NOMO-1 treated with dmso at 0.1 percent for 144 hours (cell line): ENCODE results near the gene GSE1.

ENCODE experiments used
- DNase-seq: peaks from one replicate; lab custom pipeline; 2025; ENCODE audit not compliant: unreplicated experiment; lab: John Stamatoyannopoulos, UW

The GSE1 gene

DNA sequence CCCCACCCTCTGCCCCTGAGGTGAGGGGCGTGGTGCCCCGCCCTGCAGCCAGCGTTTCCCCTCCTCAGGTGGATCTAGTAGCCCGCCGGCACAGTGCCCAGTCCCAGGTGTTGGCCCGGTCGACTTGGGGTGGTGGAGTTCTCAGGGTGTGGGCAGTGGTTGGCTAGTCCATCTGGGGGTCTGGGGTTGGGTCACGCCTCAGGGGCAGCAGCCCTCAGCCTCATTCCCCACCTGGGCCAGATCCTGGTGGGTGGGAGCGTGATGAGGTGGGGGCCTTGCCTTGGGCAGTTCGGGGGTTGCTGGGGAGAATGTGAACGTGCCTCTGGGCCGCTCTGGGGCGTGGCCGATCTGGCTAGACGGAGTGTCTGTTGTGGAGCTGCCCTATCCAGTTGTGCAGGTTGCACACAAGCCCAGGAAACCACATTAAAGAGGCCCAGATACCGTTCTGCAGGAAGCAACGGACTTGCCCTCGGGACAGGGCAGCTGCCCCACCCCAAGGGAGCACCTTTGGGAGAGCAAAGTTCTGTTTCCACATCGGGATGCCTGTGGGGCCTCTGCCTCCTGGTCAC lies 32.0 kb downstream of the GSE1 start:
- no peak for DNase-seq

DNA sequence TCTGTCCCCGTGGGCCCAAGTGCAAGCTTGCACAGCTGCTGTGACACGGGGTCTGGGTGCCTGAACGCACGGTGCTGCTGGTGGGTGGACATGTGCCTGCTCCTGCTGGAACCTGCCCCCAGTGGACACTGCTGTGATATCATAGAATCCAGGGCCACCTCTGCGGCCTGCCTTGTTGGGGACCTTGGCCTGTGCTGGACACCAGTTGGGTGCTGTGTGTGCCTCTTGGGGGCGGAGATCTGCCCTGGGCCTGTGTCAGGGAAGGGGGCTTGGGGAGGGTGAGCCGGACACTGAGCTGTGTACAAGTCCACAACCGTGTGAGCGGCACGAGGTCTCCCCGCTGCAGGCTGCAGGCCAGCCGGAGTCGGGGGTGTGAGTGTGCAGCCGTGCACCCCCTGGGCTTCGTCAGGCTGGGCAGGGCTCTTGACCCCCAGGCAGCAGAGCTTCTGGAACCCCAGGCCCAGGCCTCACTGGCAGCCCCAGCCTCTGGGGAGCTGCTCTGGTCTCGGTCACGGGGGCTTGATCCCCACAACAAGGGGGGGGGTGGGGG lies 33.3 kb downstream of the GSE1 start:
- no peak for DNase-seq

DNA sequence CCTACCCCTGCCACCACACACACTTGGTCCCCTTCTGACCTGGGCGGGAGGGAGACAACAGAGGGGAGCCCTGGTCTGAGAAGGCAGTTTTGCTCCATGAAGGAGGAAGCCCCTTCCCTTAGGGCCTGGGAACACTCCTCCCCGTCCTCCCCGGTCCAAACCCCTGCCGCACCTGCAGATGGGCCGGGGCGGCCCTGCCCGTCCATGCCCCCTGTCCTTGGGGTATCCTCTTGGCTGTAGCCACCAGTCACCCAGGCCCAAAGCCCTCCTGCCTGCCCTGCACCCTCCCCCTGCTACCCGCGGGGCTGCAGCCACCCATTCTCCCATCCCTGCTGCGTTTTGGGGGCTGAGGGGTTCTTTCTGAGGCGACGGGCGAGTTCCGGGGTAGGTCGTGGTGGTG lies 33.9 kb downstream of the GSE1 start:
- DNase-seq, result no peak

DNA sequence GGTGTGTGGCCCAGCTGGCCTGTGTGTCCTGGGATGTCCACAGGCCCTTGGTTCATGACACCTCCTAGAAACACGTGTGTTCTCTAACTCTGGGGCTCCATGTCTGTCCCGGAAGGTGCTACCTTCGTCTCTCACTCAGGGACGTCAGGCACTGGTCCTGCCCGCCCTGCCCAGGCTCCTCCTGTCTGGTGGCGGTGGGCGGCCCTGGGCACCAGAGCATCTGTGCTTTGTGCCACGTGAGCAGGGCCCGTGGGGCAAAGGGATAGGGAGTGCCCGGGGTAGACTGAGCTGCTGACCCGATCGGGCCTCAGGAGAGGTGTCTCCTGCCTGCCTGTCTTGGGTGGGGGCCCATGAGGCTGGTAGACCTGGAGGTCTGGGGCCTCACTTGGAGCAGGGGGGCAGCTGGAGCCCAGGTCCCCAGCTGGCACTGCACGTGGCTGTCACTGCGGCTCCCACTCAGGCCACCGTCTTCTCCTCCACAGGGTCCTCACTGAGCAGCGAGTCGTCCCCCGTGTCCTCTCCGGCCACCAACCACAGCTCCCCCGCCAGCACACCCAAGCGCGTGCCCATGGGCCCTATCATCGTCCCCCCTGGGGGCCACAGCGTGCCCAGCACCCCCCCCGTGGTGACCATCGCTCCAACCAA lies 35.1 kb downstream of the GSE1 start:
- no peak for DNase-seq

DNA sequence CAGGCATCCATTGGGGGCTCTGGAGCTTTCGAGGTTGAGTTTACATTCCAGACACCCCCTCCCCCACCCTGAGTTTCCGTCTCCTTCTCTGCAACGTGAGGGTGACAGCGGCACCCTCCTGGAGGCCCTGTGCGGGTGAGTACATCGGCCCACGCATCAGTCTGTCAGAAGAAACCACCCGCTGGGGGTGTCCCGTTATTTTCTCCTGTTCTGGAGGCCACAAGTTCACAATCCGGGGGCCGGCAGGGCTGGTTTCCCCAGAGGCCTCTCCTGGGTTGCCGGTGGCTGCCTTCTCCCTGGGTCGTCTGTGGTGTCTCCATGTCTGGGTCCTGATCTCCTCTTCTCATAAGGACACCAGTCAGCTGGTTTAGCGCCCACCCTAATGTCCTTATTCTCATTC lies 35.7 kb downstream of the GSE1 start:
- no peak for DNase-seq

DNA sequence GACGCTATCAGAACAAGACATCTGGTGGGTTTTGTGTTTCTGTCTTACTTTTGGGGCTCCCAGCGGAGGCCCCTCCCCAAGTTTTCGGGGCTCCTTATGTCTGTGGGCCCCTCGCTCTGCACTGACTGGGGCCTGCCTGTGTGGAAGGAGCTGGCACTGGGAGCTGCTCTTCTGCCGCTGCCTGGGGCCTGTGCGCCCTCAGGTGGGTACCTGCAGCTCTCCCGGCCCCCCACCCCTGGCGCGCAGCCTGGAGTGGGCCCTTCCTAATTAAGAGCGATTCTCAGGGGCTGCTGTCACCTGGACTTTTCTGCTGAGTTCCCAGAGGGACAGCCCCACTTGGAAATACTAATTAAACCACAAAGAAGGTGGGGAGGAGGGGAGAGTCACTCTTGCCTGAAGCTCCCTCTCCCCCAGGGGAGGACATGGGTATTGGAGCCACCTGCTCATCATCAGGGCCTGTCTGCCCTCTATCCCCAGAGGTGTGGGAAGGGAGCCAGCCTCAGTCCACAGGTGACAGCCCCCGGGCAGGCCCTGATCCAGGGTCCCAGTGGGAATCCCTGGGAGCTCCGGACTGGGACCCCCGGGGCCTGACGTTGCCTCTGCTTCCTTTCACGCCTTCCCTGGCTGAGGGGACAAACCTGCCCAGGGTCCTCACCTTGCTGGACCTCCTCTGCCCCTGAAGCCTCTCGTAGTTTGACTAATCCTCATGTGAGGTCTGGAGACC lies 36.5 kb downstream of the GSE1 start:
- DNase-seq, result no peak

DNA sequence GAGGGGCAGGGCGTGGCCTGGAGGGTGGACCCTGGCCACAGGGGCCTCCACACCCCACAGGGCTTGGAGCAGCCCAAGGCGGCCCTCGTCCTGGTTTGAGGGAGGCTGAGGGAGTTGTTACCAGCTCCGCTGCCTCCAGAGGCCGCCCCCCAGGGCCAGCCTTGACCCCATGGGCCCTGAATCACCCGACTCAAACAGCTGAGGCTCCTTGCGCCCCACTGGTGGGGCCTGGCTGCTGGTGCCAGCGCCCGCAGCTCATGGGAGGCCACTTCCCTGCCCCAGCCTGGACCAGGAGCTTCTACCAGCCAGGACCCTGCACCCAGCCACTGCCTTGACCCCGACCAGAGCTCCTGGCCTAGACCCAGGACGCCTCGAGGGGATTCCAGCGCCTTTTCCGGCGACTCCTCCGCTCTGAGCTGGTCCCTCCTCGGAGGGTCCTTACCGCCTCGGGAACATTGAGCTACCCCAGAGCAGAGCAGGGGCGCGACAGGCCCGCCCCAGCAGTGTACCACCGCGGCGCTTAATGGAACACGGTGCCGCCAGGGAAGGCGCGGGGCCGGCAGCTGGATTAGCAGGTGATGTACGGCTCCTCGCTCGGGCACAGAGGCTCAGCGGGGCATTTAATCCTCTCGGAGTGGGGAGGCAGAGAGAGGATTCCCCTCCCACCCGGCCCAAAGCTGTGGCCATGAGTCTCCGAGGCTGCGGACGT lies 37.2 kb downstream of the GSE1 start:
- no peak for DNase-seq

DNA sequence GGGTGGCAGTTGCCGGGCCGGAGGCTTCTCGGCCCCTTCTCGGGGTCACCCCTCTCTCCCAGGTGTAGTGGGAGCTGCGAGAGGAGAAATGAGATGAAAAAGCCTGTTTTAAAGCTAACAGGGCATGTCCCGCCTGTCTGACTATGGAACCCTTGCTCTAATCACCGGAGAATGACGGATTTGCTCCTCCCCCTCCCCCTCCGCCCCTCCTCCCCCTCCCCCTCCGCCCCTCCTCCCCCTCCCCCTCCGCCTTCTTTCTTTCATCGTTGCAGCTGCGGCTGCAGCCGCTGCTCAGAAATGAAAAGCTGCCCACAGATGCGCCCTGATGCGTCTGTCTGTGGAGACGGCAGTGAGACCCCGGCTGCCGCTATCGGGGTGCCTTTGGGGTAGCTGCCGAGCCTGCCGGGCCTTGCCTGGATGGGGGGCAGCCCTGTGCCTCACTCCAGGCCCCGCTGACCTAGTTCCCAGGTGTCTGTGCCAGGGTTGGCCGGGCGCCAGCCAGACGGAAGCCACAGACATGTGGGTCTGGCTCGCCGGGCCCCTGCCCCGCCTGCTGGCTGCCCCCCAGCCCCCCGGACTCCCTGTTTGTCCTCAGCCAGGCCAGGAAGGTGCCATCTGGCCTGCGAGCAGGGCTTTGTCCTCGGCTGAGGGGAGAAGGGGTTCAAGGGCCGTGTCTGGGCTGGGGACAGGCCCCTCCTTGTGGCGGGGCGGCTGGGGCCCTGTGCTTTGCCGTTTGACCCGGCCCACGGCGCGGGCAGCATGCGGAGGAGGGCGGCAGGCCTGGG lies 37.9 kb downstream of the GSE1 start:
- DNase-seq, result no peak

DNA sequence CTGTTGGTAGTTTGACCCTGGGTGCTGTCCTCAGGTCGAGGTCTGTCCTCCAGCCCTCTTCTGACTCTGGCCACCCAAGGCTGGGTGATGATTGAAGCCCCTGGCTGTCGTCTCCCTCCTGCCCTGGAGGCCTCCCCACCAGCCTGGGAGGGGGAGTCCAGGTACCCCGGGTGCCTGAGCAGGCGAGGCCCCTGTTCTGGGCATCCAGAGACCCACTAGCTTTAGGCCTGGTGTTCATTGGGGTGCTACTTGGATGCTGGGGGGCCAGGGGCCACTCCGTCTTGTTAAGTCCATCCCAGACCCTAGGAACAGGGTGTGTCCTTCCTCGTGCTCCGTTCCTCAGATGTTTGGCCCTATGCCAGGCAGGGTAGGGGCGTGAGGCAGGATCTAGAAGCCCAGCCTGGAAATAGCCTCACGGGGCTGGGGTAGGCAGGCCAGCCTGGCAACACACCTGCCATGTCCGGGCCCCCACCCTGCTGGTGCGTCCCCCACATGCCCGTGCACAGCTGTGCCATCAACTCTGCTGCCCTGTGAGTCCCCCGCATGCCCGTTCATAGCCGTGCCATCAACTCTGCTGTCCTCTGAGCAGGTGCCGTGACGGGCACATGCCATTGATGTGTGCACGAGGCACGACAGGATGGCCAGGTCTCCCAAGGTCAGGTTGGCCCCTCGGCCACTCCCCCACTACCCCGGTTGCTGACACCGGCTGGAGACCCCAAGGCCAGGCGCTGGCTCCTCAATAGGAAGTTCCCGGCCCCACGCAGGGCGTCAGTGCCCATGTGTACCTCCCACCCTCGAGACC lies 38.7 kb downstream of the GSE1 start:
- no peak for DNase-seq

DNA sequence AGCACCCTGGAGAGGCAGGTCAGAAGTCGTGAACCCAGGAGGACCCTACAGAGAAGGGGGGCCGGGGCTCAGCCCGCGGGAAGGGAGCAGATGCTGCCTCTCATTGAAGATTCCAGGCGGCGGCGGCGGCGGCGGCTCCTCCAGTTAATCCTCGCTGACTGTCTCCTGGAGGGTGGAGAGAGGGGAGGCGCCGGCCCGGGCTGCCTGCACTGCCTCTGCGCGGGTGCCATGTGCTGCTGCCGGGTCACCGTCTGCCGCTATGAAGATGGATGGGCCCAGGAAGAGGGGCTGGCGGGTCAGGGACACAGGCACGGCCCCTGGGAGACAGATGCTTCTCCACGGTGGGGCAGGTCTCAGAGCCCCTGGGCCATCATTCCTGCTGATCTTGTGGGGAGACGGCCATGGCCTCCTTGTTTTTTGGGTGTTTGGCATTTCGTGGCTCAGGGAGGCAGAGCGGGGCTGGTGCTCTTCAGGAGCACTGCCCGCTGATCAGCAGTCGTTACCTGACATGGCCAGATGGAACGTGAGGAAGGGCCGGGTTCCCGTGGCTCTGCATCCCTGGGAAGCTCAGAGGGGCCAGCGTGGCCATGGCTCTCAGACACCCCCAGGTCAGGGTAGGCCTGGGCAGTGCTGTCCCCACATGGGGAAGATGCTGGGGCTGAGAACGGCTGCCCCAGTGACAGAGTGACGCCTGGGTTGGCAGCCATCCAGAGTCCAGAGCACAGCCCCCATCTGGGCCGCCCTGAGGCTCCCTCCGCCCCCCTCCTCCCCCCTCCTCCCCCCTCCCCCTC lies 39.5 kb downstream of the GSE1 start:
- DNase-seq, result no peak

DNA sequence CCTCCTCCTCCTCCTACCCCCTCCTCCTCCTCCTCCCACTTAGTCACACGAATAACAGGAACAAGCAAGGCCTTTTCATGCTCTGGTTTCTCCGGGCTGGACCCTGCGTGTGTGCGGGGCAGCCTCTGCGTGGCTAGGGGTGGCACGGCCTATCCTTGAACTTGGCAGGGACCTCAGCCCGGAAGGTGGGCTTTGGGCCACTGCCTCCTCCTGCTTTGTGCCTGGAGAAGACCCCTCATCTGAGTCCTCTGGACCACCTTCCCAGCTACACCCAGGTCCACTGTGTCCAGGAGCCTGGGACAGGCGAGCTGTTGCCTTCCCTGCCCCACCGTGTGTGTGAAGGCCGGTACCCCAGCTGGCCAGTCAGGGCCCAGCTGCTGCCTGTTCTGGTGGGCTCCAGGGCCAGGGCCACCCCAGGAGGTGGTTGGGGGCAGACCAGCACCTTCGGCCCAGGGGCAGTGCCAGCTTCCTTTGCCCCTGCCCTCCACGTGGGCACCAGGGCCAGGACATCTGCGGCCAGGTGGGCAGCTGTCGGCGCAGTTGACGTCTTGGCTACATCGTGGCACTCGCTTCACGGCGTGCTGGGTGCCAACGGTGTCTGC lies 40.3 kb downstream of the GSE1 start:
- DNase-seq, result no peak

DNA sequence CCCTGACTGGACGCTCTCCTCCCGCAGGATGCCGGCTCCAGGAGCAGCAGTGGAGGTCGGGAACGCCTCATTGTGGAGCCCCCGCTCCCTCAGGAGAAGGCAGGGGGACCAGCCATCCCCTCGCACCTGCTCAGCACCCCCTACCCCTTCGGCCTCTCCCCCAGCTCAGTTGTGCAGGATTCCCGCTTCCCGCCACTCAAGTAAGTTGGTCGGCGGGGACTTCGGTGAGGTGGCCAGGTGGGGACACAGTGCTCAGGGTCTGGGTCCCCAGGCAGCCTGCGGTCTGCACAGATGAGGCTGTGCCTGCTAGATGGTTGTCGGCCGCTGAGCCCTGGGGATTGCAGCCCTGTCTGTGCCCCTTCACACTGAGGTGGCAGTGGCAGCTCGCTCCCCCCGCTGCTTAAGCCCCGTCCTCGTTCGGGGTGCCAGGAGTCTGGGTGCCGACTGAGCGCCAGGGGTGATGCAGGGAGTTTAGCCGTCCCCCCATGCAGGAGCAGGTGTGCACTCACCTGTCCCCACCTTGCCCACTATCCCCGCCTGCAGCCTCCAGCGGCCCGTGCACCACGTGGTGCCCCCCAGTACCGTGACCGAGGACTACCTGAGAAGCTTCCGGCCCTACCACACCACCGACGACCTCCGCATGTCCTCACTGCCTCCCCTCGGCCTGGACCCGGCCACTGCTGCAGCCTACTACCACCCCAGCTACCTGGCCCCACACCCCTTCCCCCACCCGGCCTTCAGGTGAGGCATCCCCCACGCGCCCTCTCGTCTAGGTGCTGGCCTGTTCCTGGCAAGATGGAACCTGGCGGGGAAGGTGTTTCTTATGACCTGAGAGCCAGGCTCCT lies 41.4 kb downstream of the GSE1 start:
- DNase-seq, result no peak

DNA sequence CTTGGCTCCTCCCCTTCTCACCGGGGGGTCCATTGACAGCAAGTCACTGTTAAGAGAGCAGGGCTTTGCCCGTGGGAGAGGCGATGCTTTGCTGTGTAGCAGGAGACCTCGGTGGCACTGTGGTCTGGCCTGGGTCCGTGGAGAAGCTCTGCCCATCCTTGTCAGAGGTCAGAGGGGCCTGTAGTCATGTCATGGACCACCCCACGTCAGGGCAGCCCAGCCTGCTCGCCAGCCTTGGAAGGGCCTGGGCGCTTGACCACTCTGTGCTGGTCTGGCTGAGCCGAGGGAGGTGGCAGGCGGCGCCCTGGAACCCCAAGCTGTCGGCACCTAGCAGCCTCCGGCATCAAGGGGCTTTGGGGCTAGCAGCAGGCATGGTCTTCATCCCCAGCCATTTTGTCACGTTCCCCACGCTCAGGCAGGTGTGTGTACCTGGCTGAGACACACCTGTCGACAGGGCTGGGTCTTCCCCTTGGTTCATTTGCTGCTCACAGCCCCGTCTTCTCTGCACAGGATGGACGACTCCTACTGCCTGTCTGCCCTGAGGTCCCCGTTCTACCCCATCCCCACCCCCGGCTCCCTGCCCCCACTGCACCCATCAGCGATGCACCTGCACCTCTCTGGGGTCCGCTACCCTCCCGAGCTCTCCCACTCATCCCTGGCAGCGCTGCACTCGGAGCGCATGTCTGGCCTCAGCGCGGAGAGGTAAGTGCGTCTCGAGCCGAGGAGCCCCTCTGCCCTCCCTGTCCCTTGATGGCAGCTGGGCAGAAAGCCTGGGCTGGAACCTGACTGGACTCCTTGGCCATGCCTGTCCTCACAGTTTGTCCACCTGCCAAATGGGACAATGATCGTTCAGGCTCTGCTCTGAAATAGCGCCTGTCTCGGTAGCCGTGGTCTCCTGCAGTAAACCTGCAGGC lies 42.4 kb downstream of the GSE1 start:
- DNase-seq, result no peak

DNA sequence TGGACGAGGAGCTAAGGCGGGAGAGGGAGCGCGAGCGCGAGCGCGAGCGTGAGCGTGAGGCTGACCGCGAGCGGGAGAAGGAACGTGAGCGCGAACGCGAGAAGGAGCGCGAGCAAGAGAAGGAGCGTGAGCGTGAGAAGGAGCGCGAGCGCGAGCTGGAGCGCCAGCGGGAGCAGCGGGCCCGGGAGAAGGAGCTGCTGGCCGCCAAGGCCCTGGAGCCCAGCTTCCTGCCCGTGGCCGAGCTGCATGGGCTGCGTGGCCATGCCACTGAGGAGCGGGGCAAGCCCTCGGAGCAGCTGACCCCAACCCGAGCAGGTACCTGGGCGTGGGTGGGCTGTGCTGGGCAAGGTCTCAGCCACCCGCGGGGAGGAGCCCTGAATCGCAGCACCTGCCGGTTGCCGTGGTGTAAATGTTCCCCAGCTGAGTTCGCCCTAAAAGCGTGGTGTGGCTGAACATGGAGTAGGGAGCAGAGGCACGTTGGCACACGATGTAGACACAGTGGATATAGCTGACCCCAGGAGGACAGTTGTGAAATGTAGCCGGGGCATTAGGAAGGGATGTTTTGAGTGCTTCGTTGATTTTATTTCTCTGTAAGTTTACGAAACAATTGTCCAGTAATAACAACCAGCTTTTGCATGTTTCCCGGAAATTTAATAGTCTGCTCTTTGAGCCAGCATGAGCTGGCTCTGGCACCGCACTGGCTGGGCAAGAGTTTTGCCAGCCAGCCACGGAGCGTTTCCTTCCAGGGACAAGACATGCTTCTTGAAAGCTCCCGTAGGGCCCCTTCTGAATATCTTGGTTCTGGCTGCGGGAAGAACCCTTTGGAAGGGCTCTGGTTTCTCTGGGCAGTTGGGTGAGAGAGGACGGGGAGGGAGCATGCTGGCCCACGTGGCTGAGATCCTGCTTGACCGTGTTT lies 43.5 kb downstream of the GSE1 start:
- no peak for DNase-seq

DNA sequence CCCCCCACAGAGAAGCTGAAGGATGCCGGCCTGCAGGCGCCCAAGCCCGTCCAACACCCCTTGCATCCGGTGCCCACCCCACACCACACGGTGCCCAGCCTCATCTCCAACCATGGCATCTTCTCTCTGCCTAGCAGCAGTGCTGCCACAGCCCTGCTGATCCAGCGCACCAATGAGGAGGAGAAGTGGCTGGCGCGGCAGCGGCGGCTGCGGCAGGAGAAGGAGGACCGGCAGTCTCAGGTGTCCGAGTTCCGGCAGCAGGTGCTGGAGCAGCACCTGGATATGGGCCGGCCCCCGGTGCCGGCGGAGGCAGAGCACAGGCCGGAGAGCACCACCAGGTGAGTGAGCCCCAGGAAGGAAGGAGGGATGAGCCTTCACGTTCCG lies 44.1 kb downstream of the GSE1 start:
- no peak for DNase-seq

DNA sequence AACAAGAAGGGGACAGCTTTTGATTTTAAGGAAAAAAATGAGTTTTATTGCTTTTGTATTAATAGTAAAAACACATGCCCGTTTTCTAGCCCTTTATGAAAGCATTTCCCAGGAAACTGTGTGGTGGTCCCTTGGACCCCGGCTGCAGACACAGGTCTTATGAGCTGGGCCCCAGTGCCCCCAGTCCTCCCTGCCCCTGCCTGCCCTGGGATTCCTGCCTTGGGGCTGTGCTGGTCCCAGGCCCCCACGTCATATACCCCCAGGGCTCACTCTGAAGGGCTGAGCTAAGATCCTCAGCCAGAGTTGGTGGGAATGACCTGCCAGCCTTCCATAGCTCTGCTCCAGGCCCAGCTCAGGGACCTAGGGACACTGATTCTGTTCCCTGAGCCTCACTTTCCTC lies 44.9 kb downstream of the GSE1 start:
- no peak for DNase-seq
